ENCODE measurements around the gene ABHD14A. TPM values are rescaled to one million over a fixed set of nuclear protein-coding genes. Genes with fewer than 3 reads are reported as not detected.

Gene ABHD14A
- total RNA-seq, 1 experiment from 2014 or later: 3.8 TPM

DNA sequence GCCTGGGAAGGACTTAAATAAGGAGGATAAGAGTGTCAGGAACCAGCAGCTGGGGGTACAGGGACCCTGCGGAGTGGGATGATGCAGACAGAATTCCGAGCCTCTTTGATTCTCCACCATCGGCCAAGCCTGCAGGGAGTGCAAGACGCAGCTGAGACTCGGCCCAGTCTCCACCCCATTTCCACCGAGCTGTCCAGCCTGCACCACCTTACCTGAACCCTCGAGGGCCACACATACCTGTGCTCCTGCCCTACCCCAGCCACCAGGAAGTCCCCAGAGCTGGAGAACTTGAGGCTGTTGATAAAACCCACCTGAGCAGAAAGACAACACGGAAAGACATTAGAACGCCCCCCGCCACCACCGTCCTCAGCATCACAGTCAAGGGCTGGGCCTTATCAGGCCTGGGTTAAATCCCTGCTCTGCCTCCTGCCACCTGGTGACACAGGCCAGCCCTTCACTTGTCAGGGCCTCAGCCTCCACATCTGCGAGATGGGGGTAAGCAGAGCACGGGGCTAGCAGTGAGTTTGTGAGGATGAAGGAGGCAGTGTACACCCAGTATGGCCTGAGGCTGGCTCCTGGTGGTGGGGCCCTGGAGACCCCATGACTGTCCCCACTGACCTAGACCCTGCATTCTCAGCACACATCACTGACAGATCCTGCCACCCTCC lies 41.3 kb upstream of the ABHD14A start (continued):
- TF ChIP-seq, protein P1, sequence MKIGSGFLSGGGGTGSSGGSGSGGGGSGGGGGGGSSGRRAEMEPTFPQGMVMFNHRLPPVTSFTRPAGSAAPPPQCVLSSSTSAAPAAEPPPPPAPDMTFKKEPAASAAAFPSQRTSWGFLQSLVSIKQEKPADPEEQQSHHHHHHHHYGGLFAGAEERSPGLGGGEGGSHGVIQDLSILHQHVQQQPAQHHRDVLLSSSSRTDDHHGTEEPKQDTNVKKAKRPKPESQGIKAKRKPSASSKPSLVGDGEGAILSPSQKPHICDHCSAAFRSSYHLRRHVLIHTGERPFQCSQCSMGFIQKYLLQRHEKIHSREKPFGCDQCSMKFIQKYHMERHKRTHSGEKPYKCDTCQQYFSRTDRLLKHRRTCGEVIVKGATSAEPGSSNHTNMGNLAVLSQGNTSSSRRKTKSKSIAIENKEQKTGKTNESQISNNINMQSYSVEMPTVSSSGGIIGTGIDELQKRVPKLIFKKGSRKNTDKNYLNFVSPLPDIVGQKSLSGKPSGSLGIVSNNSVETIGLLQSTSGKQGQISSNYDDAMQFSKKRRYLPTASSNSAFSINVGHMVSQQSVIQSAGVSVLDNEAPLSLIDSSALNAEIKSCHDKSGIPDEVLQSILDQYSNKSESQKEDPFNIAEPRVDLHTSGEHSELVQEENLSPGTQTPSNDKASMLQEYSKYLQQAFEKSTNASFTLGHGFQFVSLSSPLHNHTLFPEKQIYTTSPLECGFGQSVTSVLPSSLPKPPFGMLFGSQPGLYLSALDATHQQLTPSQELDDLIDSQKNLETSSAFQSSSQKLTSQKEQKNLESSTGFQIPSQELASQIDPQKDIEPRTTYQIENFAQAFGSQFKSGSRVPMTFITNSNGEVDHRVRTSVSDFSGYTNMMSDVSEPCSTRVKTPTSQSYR (CRISPR knock-in tag; IDR thresholded peaks at IDR 0.05): no peak
- TF ChIP-seq, protein P2, sequence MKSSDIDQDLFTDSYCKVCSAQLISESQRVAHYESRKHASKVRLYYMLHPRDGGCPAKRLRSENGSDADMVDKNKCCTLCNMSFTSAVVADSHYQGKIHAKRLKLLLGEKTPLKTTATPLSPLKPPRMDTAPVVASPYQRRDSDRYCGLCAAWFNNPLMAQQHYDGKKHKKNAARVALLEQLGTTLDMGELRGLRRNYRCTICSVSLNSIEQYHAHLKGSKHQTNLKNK (CRISPR knock-in tag; IDR thresholded peaks at IDR 0.05): no peak
- no peak for TF ChIP-seq GTF2I (CRISPR knock-in tag; conservative IDR thresholded peaks at IDR 0.05)
- no peak for TF ChIP-seq KAT7 (CRISPR knock-in tag; IDR thresholded peaks at IDR 0.05; ENCODE audit: borderline replicate concordance)
- no peak for TF ChIP-seq HMGA2 (CRISPR knock-in tag; IDR thresholded peaks at IDR 0.05)

DNA sequence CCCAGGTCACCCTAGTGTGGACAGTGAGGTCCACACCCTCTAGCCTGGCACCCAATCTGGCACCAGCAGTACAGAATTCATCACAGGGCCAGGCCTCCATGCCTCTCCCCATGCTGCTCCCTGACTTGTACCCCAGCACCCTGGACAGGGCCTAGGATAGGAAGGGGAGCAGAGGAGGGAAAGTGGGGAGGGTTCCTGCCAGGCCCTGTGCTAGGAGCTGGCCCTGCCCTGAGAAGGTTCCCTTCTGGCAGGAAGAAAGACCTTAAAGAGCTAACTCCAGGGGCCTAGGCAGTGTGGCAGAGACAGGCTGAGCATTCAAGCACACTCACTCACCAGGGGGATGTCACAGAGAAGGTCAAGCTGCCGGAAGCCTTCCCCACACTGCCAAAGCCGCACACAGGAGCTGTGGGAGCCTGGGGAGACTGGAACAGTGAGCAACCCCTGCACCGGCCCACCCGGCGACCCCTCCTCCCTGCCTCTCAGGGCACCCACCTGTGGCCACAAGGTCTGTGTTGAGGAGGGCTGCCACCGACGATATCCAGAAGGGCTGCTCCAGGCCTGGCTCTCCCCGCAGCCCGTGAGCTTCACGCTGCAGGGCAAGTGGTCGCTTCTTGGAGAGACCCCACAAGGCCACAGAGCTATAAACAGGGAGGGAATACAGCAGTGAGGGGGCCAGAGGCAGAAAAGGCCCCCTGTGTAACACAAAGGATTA lies 40.6 kb upstream of the ABHD14A start:
- H3K27ac Mint-ChIP-seq: no peak overlapping the region
- H3K4me3 Mint-ChIP-seq: no peak overlapping the region
- H3K27me3 Mint-ChIP-seq (ENCODE audit: low read depth): no peaks in the 10 kb centered on the region
- ChIA-PET POLR2A (no interaction called here), CTCF (interaction anchor here (1.2 kb wide), 1 partner anchor 114 kb away, joined by 3 read pairs; no protein-coding TSS in a partner anchor)
- 0 out of 2 replicates have a peak, but pooled peaks have one; percentile 17 for TF ChIP-seq JUN (CRISPR knock-in tag; IDR thresholded peaks at IDR 0.05)
- no peak for TF ChIP-seq ATF1 (CRISPR knock-in tag; IDR thresholded peaks at IDR 0.05)
- peaks cover 52% of the 10 kb centered on the region for H3K36me3 Mint-ChIP-seq
- no peak for DNase-seq (ENCODE audit: low spot score)
- H3K9me3 Mint-ChIP-seq: no peaks in the 10 kb centered on the region
- ATAC-seq: no peak
- no peaks in the 10 kb centered on the region for H3K4me1 Mint-ChIP-seq

DNA sequence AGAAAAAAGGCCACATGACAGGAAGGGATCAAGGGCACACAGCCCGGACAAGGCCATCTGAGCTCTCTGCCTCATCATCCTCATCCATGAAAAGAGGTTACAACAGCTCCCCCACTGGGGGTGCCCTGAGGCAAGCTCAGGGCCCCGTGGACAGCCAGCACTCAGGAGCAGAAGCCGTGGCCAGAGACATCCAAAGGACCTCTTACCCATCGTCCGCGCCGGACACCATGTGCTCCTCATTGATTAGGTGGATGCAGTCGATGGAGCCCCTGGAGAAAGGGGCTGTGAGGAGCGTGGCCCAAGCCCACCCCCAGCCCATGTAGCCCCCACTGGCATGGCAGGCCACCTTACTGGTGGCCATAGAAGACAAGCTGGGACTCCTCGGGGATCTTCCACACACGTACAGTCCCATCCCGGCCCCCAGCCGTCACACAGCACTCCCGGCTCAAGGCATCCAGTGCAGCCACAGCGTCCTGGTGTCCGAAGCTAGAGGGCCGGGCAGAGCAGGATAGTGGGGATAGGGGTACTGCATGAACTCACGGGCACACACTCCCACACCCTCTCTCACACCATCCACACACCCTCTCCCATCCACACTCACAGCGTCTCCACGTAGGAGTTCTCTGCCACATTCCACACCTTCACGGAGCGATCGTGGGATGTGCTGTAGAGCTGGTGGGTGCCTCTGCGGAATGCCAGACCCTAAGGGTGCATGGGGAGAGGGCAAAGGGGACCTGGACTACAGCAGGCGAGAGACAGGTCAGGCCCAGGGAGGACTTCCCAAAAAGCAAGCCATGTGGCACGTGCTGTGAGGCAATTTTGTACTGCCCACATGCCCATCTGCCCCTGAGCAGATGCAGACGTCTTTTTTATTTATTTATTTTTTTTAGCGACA lies 39.6 kb upstream of the ABHD14A start:
- no peak overlapping the region for H3K27ac Mint-ChIP-seq
- POLR2A ChIA-PET: interaction anchor here (0.5 kb wide), 1 partner anchor 48 kb away, joined by 3 read pairs; no protein-coding TSS in a partner anchor
- H3K4me3 Mint-ChIP-seq: no peak overlapping the region
- DNase-seq (ENCODE audit: low spot score) (no peak), ATAC-seq (no peak)
- CTCF ChIA-PET: interaction anchor here (1.2 to 1.5 kb wide), 2 partner anchors 39 to 115 kb away, joined by 3 to 4 read pairs; partner anchors contain the start of gene ABHD14B
- H3K9me3 Mint-ChIP-seq: no peaks in the 10 kb centered on the region
- peaks cover 56% of the 10 kb centered on the region for H3K36me3 Mint-ChIP-seq
- H3K4me1 Mint-ChIP-seq: peaks cover 2% of the 10 kb centered on the region
- H3K27me3 Mint-ChIP-seq (ENCODE audit: low read depth): no peaks in the 10 kb centered on the region
- TF ChIP-seq, protein P3, sequence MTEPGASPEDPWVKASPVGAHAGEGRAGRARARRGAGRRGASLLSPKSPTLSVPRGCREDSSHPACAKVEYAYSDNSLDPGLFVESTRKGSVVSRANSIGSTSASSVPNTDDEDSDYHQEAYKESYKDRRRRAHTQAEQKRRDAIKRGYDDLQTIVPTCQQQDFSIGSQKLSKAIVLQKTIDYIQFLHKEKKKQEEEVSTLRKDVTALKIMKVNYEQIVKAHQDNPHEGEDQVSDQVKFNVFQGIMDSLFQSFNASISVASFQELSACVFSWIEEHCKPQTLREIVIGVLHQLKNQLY (CRISPR knock-in tag; IDR thresholded peaks at IDR 0.05): no peak
- TF ChIP-seq ESRRA (CRISPR knock-in tag; IDR thresholded peaks at IDR 0.05; ENCODE audit: borderline replicate concordance): no peak
- TF ChIP-seq, protein P4, sequence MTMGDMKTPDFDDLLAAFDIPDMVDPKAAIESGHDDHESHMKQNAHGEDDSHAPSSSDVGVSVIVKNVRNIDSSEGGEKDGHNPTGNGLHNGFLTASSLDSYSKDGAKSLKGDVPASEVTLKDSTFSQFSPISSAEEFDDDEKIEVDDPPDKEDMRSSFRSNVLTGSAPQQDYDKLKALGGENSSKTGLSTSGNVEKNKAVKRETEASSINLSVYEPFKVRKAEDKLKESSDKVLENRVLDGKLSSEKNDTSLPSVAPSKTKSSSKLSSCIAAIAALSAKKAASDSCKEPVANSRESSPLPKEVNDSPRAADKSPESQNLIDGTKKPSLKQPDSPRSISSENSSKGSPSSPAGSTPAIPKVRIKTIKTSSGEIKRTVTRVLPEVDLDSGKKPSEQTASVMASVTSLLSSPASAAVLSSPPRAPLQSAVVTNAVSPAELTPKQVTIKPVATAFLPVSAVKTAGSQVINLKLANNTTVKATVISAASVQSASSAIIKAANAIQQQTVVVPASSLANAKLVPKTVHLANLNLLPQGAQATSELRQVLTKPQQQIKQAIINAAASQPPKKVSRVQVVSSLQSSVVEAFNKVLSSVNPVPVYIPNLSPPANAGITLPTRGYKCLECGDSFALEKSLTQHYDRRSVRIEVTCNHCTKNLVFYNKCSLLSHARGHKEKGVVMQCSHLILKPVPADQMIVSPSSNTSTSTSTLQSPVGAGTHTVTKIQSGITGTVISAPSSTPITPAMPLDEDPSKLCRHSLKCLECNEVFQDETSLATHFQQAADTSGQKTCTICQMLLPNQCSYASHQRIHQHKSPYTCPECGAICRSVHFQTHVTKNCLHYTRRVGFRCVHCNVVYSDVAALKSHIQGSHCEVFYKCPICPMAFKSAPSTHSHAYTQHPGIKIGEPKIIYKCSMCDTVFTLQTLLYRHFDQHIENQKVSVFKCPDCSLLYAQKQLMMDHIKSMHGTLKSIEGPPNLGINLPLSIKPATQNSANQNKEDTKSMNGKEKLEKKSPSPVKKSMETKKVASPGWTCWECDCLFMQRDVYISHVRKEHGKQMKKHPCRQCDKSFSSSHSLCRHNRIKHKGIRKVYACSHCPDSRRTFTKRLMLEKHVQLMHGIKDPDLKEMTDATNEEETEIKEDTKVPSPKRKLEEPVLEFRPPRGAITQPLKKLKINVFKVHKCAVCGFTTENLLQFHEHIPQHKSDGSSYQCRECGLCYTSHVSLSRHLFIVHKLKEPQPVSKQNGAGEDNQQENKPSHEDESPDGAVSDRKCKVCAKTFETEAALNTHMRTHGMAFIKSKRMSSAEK (CRISPR knock-in tag; IDR thresholded peaks at IDR 0.05; ENCODE audit: borderline replicate concordance): no peak
- no peak for TF ChIP-seq MXD4 (CRISPR knock-in tag; IDR thresholded peaks at IDR 0.05; ENCODE audit: borderline replicate concordance)
- TF ChIP-seq, protein P5, sequence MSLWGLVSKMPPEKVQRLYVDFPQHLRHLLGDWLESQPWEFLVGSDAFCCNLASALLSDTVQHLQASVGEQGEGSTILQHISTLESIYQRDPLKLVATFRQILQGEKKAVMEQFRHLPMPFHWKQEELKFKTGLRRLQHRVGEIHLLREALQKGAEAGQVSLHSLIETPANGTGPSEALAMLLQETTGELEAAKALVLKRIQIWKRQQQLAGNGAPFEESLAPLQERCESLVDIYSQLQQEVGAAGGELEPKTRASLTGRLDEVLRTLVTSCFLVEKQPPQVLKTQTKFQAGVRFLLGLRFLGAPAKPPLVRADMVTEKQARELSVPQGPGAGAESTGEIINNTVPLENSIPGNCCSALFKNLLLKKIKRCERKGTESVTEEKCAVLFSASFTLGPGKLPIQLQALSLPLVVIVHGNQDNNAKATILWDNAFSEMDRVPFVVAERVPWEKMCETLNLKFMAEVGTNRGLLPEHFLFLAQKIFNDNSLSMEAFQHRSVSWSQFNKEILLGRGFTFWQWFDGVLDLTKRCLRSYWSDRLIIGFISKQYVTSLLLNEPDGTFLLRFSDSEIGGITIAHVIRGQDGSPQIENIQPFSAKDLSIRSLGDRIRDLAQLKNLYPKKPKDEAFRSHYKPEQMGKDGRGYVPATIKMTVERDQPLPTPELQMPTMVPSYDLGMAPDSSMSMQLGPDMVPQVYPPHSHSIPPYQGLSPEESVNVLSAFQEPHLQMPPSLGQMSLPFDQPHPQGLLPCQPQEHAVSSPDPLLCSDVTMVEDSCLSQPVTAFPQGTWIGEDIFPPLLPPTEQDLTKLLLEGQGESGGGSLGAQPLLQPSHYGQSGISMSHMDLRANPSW (CRISPR knock-in tag; conservative IDR thresholded peaks at IDR 0.05; ENCODE audit: low read depth): no peak
- no peak for TF ChIP-seq GTF2I (CRISPR knock-in tag; conservative IDR thresholded peaks at IDR 0.05)
